Inferior parietal cortex (tissue), 1 donor: ENCODE results near the gene MAGEA4.

ENCODE experiments used
- DNase-seq: peaks from one replicate; pipeline ENCODE4 v3.0.0-alpha.2; 2016; ENCODE audit errors: extremely low spot score

The MAGEA4 gene

DNA sequence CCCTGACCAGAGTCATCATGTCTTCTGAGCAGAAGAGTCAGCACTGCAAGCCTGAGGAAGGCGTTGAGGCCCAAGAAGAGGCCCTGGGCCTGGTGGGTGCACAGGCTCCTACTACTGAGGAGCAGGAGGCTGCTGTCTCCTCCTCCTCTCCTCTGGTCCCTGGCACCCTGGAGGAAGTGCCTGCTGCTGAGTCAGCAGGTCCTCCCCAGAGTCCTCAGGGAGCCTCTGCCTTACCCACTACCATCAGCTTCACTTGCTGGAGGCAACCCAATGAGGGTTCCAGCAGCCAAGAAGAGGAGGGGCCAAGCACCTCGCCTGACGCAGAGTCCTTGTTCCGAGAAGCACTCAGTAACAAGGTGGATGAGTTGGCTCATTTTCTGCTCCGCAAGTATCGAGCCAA lies 11.0 kb downstream of the MAGEA4 start:
- DNase-seq, result no peak

DNA sequence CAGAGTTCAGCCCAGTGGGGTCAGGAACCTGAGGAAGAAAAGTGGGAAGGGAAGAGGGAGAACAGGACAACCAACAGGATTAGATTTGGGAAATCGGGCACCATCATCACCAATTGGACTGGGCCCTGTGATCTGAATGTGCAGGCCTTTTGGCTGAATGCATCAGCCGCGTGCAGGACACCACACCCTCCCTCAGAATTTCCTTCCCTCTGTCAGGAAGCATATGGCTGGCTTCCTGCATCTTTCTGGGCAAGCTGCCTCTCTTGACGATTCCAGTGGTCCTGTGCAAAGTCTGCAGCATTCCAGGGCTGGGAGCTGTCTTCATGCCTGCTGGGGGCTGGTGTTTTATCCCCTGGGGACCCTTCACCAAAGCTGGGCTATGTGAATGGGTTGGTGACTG lies 16.4 kb downstream of the MAGEA4 start:
- DNase-seq, result no peak

DNA sequence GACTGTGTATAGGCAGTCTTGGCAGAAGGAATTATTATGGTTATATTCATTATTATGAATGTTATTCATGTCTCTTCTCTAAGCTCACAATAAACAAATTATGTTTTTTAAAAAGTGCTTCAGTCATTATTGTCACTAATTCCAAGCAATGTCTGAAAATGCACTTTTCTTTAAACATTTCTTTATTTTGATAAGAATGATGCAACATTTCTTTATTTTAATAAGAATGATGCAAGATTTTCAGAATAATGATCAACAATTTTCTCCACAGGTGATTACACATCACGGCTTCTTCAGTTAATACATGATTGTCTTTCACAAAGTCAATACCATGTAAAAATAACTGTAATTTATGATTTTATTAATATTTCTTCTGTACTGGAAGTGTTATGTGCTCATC lies 22.7 kb downstream of the MAGEA4 start:
- no peak for DNase-seq

DNA sequence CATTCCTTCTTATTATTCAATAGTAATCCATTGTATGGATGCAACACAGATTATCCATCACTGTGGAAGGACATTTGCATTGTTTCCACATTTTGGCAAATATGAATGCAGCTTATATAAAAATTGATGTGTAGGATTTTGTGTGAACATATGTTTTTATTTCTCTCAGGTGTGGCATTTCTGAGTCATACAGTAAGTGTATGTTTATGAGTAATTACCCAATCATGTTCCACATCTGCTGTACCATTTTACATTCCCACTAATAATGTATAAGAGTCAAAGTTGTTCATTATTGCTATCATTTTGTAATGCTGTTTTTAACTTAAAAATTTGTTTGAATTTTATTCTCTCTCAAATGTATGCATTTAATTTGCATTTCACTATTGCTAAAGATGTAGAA lies 25.5 kb downstream of the MAGEA4 start:
- DNase-seq, result no peak

DNA sequence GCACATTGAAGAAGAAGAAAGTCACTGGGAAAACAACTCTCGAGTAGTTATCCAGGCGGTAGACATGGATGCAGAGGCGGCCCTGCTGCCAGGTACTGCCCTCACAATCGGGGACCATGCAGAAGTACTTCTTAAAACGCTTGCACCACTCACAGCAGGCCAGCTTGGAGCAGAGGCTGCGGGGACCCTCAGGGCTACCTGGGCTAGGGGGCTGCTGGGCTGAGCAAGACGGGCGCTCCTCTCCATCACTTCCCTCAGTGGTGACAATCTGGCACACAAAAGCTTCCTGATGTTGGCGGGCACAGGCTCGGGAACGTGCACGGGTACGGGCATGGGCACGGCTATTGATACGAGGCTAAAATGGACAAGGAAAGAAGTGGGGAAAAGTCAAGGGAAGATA lies 42.0 kb downstream of the MAGEA4 start:
- DNase-seq, result no peak

DNA sequence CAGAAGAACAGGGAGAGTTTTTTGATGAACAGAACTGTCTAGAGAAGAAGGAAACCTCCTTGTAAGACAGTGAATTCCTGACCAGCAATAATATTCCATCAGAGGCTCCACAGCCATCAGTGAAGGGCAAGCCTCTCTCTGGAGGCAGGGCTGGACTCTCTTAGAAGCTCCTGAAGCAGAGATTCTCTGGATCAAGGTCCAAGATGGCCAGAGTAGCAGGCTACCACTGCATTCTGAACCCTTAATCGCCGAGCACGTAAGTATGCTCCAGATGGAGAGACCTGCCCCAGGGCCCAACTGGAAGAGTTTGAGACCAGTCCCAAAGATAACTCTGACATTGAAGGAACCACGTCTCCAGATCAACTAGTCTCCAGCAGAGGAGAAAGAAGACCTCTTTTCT lies 45.4 kb downstream of the MAGEA4 start:
- no peak for DNase-seq

GRCh38 chrX:151962034-151962433 lies 49.3 kb downstream of the MAGEA4 start:
- DNase-seq, result no peak

DNA sequence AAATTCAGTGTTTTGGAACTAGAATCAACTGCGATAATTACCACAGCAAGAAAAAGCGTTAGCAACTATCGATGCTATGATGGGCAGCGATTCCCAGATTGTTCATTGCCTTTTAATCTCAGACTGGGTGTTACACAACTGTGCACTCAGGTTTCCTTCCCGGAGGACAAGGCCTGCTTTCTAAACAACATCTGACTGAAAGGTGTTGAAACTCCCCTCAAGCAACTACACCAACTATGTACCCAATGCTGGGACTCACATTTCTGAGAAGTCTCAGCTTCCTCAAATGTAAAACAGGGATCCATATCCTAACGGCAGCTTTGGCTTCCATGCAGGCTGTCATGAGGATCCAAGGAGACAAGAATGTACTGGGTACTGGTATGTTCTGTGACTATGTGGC lies 53.5 kb downstream of the MAGEA4 start:
- DNase-seq, result no peak

DNA sequence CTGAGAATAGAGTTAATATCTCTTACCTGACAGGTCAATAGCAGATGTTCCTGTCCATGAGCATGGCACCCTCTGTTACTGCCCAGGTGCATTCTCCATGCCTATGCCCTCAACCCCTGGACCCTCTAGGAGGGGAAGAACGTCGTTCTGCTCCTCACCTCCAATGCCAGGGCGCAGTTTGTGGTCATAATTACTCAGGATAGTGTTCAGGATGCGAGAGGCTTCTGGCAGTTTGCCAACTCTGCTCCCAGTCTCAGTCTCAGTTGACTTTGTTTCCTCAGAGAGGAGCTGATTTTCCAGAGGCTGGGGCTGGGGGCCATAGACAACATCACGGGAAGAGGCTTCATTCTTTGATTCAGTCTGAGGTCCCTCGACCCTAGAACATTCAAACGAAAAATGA lies 57.3 kb downstream of the MAGEA4 start:
- DNase-seq, result no peak

DNA sequence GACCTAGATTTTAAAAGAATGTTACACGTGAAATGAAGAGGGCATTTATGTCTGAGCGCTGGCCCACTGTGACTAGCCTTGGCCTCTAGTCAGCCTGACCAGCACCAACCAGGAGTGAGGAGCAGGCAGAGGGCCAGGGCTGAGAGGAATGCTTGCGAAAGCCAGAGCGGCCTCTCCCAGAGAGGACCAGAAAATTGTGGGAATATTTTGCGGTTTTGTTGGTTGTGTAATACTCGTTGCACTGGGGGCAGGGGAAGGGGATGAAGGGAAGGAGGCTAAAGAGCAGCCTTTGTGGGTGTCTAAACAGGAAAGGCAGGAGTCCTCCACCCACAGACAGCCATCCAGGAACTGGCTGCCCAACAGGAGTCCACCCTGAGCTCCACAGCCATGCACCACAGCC lies 58.0 kb downstream of the MAGEA4 start:
- no peak for DNase-seq

DNA sequence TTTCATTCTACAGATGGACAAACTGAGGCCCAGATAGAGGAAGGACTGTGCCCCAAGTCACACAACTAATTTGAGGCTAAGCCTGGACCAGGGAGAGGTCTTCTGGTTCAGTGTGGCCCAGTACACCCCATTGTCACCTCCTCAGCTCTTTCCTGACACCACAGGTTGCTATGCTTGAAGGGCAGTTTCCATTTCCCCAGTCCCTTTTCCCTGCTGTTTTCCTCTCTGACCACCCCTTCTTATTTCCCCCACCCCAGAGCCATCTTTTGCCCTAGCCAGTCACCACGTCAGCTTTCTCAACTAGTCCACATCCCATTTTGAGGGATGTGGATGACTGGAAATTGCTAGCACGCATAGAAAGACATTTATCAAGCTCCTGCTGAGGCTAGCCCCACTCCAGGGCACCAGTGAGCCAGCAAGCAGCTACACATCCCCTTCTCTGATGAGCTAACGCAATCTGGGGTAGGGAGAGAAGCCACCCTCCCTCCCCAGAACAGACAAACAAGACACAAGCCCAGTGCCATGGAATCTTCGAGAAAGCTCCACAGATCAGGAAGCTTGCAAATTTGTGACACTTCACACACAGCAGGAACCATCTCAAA lies 60.5 kb downstream of the MAGEA4 start:
- DNase-seq, result no peak

DNA sequence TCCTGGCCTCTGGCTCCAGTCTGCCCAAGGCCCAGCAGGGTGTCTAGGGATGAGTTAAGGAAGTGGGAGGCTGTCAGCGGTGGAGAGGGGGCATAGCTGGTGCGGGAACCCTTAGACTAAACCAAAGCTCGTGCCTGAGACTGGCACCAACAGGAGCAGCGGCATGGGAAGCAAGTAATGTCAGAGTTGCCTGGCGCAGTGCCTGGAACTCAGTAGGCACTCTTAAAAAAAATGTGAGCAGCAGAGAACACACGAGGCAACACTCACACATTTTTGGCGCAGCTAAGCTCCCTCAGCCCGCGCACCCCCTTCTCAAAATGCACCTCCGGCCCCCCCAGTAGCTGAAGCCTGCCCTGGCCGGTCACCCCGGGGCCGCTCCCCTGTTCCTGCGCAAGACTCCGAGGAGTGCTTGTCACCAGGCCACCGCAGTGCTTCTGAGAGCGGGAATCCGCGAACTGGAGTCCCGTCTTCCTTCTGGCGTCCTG lies 61.2 kb downstream of the MAGEA4 start:
- no peak for DNase-seq
